SHP77 treated with DMSO at 0.1 percent for 48 hours (cell line): ENCODE results near the gene TMEM147.

Experiments used
- DNase-seq: peaks from one replicate; lab custom pipeline; 2025; lab: John Stamatoyannopoulos, UW

The TMEM147 gene

GRCh38 chr19:35521124-35521743 lies 24.2 kb upstream of the TMEM147 start:
- DNase-seq, result no peak

- DNase-seq, result no peak
These were observed 22.6 kb upstream of the TMEM147 start for GRCh38 chr19:35522745-35523327.

- DNase-seq, result no peak
These were observed 21.1 kb upstream of the TMEM147 start for GRCh38 chr19:35524181-35524837.

DNA sequence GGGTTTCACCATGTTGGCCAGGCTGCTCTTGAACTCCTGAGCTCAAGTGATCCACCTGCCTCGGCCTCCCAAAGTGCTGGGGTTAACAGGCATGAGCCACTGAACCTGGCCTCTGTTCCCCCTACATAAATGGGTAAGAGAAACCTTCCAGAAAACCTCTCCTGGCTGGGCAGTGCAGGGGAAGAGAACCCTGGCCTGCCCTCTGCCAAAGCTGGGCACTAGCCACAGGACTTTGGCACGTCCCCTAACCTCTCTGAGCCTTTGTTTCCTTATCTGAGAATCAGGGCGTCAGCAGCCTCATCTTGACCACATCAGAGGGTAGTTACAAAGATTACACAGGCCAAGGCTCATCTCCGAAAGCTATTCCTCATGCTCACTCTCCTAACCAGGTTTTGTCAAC lies 19.6 kb upstream of the TMEM147 start:
- no peak for DNase-seq

DNA sequence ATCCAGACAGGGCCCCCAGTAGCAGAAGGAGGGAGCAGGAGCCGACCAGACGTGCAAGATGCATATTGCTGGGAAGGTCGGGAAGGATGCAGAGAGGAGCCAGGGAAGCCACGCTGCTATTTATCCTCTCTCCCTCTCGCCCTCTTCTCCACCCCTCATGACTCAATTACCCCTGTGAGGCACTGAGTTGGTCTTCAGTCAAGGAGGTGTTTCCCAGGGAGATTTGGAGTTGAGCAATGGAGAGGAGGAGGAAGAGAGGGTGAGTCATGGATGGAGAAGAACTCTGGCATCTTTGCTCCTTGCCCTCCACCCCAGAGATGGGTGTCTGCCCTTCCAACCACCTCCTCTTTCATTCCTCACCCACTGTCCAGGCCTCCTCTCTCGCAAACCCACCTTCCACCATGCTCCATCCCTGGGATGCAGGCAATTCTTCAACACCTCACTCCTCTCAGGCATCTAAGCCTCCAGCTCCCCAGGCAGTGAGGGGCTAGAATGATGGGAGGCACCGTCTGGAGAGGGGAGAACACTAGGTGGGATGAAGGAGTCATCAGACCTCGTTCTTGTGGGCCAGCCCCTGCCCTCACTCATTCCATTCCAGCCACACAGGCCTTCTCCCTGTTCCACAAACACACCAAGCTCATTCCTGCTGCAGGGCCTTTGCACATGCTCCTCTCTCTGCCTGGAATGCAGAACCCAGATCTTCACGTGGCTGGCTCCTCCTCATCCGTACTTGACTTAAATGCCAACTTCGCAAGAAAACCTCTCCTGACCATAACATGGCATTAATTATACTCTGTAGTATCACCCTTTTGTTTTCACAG lies 17.0 kb upstream of the TMEM147 start, which contains the start of gene SBSN:
SBSN (minus strand) TSS at position 94 of the 821 bp plus-strand sequence; CDS start at position 64, 30 bp downstream.
- no peak for DNase-seq

- DNase-seq, result no peak
These were observed 15.9 kb upstream of the TMEM147 start for GRCh38 chr19:35529241-35530218.

- DNase-seq, result no peak
These were observed 14.1 kb upstream of the TMEM147 start for GRCh38 chr19:35531291-35531690.

DNA sequence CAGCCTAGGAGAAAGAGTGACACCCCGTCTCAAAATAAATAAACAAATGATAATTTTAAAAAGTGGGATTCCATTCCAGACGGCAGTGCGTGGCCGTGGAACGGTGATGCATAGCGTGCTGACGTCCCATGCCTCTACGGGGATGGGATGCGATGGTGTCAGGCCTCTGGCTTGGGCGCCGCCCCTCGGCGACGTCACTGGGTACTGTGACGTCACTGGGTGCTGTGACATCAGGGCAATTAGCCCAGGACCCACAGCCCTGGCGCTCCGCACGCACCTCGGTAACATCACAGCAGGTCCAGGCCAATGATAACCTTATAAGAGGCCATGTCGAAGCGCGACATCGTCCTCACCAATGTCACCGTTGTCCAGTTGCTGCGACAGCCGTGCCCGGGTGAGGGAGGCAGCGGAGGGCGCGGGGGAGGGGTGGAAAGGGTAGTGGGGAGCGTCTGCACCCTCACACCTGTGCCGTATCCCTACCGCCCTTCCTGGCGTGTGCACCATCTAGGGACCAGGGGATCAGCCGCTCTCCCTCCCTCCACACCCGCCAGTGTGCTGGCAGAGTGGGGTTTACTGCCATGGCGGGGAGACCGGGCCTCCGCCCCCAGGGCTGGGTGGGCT lies 12.1 kb upstream of the TMEM147 start, which contains the start of gene GAPDHS:
GAPDHS (plus strand) TSS at position 256 of the 621 bp plus-strand sequence; CDS start at position 328, 72 bp downstream.
- DNase-seq, result no peak

- DNase-seq, result no peak
These were observed 11.5 kb upstream of the TMEM147 start for GRCh38 chr19:35533822-35534392.

GRCh38 chr19:35534803-35535480 lies 10.5 kb upstream of the TMEM147 start:
- DNase-seq, result no peak

GRCh38 chr19:35539314-35539713 lies 6.1 kb upstream of the TMEM147 start:
- no peak for DNase-seq

DNA sequence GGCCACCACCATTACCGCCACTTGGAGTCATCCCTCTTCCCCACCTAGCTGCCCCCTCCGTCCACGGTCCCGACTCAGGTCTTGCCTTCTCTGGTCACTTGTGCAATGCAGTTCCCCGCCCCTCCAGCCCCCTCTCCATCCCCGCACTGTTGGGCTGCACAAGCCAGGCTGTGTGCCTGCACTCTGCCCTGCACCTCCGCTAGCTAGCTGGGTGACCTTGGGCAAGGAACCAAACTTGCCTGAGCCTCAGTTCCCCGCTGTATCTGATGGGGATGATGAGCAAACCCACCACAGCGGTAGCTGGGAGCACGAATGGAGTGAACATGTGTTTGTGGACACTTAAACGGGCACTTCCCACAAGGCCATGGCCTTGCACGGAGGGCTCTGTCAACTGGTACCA lies 5.6 kb upstream of the TMEM147 start:
- no peak for DNase-seq

DNA sequence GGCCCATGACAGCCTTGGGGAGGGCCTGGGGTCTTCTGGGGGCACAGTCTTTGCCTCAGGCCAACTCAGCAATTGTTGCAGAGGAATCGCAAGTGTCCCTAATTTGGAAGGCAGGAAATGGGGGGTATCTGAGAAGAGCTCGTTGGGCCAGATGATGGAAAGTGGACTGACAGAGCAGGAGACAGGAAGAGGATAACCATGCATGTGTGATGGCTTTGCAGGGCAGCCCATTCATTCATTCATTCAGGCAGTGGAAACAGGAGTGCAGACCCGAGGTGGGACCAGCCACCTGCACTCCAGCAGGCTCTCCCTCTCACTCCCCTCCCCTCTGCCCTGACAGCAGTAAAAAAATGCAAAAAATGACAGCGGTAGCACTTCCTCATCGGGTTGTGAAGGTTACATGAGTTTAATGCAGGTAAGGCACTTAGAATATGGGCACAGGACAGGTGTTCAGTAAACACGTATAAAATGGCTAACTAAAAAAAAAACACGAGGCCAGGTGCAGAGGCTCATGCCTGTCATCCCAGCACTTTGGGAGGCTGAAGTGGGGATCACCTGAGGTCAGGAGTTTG lies 5.0 kb upstream of the TMEM147 start:
- DNase-seq, result no peak

- DNase-seq, result no peak
These were observed 3.2 kb upstream of the TMEM147 start for GRCh38 chr19:35542209-35542608.

DNA sequence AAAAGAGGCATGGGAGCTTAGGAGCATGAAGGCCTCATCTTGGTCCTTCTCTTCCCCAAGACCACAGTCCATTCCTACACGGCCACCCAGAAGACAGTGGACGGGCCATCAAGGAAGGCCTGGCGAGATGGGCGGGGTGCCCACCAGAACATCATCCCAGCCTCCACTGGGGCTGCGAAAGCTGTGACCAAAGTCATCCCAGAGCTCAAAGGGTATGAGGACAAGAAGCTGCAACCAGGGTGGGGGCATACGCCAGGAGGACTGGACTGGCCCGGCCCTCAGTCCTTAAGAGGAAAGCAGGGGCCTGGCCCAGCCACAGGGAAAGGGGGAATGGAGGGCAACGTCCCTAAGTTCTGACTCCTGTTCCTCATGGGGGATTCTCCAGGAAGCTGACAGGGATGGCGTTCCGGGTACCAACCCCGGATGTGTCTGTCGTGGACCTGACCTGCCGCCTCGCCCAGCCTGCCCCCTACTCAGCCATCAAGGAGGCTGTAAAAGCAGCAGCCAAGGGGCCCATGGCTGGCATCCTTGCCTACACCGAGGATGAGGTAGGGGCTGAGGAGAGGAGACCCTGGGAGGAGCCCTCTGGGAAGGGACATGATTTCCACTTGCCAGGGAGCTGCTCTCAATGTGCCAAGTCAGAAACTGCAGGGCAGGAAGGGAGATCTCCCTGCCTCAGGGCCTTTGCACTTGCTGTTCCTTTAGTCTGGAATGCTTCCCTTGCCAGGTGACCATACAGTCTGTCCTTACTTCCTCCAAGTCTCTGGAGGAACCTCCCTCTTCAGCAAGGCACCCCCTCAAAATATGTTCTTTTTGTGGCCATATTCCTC lies 1.9 kb upstream of the TMEM147 start:
- DNase-seq, result no peak

DNA sequence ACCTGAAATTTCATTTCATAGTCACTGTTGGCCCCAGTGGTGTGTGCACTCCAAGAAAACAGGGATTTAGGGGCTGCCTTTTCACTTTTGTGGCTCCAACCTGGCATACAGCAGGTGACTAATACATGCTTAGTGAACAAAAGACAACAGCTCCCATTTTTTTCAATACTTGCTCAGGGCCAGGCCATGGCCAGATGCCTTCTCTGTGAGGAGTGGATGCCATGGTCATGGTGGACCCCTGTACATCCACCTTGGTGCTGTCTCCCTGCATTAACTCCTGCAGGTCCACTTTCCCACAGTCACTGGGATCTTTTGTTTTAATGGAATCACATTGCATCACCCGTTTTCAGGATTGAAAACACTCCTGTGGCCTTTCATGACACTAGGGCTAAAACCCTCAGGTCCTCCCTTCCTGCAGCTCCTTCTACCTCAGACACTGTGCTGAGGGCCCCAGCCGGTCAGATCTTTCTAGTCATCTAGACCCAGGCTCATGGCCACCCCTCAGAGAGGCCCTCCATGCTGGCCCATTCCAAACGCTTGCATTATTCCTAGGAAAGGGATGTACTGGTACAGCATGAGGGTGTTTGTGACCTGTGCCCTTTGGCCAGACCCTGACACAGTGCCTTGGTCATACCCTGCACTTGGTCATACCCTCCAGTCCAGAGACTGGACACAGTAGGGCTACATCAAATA lies 1.2 kb upstream of the TMEM147 start:
- DNase-seq, result no peak

DNA sequence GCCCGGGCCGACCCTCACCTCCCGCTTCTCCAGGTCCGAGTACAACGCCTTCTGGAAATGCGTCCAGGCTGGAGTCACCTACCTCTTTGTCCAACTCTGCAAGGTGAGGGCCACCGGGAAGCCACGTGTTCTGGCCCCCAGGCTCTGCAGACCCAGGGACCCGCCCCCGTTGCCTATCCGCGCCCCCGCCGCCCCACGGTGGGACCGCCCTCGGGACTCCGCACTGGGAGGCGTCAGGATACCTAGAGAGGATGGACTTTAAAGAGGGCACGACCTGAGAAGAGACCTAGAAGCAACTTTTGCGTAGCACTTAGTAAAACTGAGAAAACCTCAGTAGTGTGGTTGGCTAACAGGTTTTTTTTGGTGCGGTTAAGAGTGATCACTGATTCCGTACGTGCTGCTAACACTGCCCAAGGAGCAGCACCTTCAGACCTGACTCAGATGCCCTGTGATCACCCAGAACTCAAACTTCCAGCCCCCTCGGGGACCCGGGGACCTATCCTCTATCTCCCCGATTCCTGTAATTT lies 492 bp downstream of the TMEM147 start:
- DNase-seq, result no peak

GRCh38 chr19:35546532-35546931 lies 1.1 kb downstream of the TMEM147 start:
- no peak for DNase-seq
